Ovary (tissue), 3 donors: Measurements from ENCODE around the gene TTC33.

Experiments used
- CTCF ChIP-seq, 3 donors: fragments of 450-650 bp in 2 of 3; fragments of 200-600 bp in 1 of 3; IDR thresholded peaks; one replicate each; pipeline versions ENCODE4 v1.5.1 to v1.8.0; 2016 to 2022; ENCODE audit warnings: antibody characterized with exemption in 3 of 3, mild to moderate bottlenecking in 1 of 3
- EP300 ChIP-seq: sonication (generic); formaldehyde crosslinking; IDR thresholded peaks from one replicate; pipeline ENCODE4 v1.6.1; 2017; ENCODE audit warnings: antibody characterized with exemption
- donor health status: DM: no; HTN: no; CAD: no.

GRCh38 chr5:40554813-40555212 lies 200.9 kb downstream of the TTC33 start:
- TF ChIP-seq CTCF (IDR thresholded peaks at IDR 0.05) (no peak), EP300 (no peak)
